Duodenal mucosa (tissue), 2 donors: Measurements from ENCODE around the gene FOXL1.
A peak's percentile ranks its signal among the peaks of the same experiment; 100 is the strongest.
"Not testable (repeated sequence)": the region's sequence is repeated elsewhere in the genome, so short reads cannot be mapped to it uniquely, and the experiment has no call there.

Experiments used
- H3K27ac ChIP-seq: one replicate; pipeline ENCODE4 v1.7.0; 2013; ENCODE audit warnings: low read depth, low read length
- H3K27me3 ChIP-seq, 2 donors: one replicate each; pipeline ENCODE4 v1.7.0; 2013; ENCODE audit warnings: low read length in 2 of 2, control low read depth in 1 of 2; ENCODE audit not compliant: insufficient read depth in 2 of 2, control insufficient read depth in 1 of 2
- H3K36me3 ChIP-seq, 2 donors: one replicate each; pipeline ENCODE4 v1.7.0; 2013; ENCODE audit warnings: low read length in 2 of 2, control low read depth in 1 of 2; ENCODE audit not compliant: insufficient read depth in 2 of 2, control insufficient read depth in 1 of 2
- H3K4me1 ChIP-seq, 2 donors: one replicate each; pipeline ENCODE4 v1.7.0; 2013; ENCODE audit warnings: low read length in 2 of 2, control low read depth in 1 of 2; ENCODE audit not compliant: insufficient read depth in 2 of 2, control insufficient read depth in 1 of 2
- H3K4me3 ChIP-seq, 2 donors: one replicate each; pipeline ENCODE4 v1.7.0; 2013; ENCODE audit warnings: low read length in 2 of 2, low read depth in 1 of 2
- H3K9ac ChIP-seq, 2 donors: one replicate each; pipeline ENCODE4 v1.7.0; 2013; ENCODE audit warnings: low read length in 2 of 2, low read depth in 1 of 2
- H3K9me3 ChIP-seq, 2 donors: one replicate each; pipeline ENCODE4 v1.7.0; 2013; ENCODE audit warnings: low read length in 2 of 2, control low read depth in 1 of 2; ENCODE audit not compliant: control insufficient read depth in 1 of 2

Gene FOXL1

GRCh38 chr16:86580063-86580790 is 1.9 kb downstream of the FOXL1 start:
- peaks cover 3 to 4% of the 10 kb centered on the region in 2 donors for H3K4me1 ChIP-seq
- no peak overlapping the region for H3K9ac ChIP-seq
- H3K4me3 ChIP-seq: peak overlapping the region; percentile 35 to 58
- H3K27ac ChIP-seq: no peak overlapping the region
- no peaks in the 10 kb centered on the region for H3K36me3 ChIP-seq
- peaks cover 36 to 60% of the 10 kb centered on the region in 2 donors for H3K27me3 ChIP-seq
- no peaks in the 10 kb centered on the region for H3K9me3 ChIP-seq

- Histone ChIP-seq H3K9ac (no peak overlapping the region), H3K27ac (no peak overlapping the region), H3K4me3 (no peak overlapping the region), H3K27me3 (peaks cover 34 to 60% of the 10 kb centered on the region in 2 donors), H3K36me3 (no peaks in the 10 kb centered on the region), H3K4me1 (peaks cover 3 to 4% of the 10 kb centered on the region in 2 donors), H3K9me3 (no peaks in the 10 kb centered on the region)
These were observed 2.4 kb downstream of the FOXL1 start for GRCh38 chr16:86580791-86581170.

- no peaks in the 10 kb centered on the region for H3K36me3 ChIP-seq
- H3K27ac ChIP-seq: no peak overlapping the region
- H3K4me1 ChIP-seq: peaks cover 1 to 3% of the 10 kb centered on the region in 2 donors
- no peaks in the 10 kb centered on the region for H3K9me3 ChIP-seq
- H3K27me3 ChIP-seq: peaks cover 31 to 56% of the 10 kb centered on the region in 2 donors
- no peak overlapping the region for H3K9ac ChIP-seq
- H3K4me3 ChIP-seq: no peak overlapping the region
These were observed 3.1 kb downstream of the FOXL1 start for GRCh38 chr16:86581458-86581857.

GRCh38 chr16:86584071-86584685 is 5.8 kb downstream of the FOXL1 start:
- Histone ChIP-seq H3K9me3 (no peaks in the 10 kb centered on the region), H3K9ac (no peak overlapping the region), H3K27ac (no peak overlapping the region), H3K27me3 (peaks cover 8 to 33% of the 10 kb centered on the region in 2 donors), H3K4me3 (no peak overlapping the region), H3K4me1 (peaks cover 0 to 3% of the 10 kb centered on the region in 2 donors), H3K36me3 (no peaks in the 10 kb centered on the region)

DNA sequence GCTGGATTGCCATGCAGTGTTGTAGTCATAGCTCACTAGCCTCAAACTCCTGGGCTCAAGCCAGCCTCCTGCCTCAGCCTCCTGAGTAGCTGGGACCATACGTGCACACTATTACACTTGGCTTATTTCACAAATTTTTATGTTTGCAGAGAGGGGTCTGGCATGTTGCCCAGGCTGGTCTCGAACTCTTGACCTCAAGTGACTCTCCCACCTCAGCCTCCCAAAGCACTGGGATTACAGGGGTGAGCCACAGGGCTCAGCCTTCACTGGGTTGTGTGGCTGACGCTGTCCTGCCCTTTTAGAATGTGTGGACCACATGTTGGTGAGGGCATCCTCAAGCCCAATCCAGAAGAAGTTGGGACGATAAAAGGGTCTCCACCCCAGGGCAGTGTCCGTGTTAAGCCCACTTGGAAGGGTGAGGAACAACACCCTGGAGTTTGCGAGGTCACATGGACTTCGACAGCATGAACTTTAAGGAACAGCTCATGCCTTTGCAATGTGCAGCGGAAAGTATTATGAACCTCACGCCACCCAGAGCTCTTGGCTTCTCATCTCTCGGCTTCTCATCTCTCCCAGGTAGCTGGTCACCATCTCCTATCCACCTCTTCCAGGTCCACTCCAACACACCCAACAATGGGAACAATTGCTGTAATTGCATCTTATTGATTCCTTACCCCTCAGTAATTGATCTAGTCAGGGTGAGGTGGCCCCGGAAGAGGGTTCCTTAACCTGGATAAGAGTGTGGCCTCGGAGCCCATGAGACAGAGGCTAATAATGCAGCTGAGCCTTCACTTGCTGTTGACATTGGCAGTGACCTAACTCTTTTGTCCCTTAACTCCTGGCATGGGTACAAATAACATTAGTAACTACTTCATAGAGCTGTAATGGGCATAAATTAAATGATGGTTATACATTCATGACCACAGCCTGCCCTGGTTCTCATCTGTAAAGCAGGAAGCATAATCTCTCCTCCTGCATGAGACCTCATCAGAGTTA is 6.7 kb downstream of the FOXL1 start:
- H3K4me3 ChIP-seq: no peak overlapping the region
- peaks cover 0 to 3% of the 10 kb centered on the region in 2 donors for H3K4me1 ChIP-seq
- H3K36me3 ChIP-seq: no peaks in the 10 kb centered on the region
- no peak overlapping the region for H3K9ac ChIP-seq
- H3K27ac ChIP-seq: peak overlapping the region; percentile 48
- H3K9me3 ChIP-seq: no peaks in the 10 kb centered on the region
- H3K27me3 ChIP-seq: peaks cover 1 to 25% of the 10 kb centered on the region in 2 donors

GRCh38 chr16:86585821-86586611 is 7.7 kb downstream of the FOXL1 start:
- peaks cover 0 to 3% of the 10 kb centered on the region in 2 donors for H3K4me1 ChIP-seq
- H3K27ac ChIP-seq: peak overlapping the region; percentile 48
- no peaks in the 10 kb centered on the region for H3K9me3 ChIP-seq
- no peaks in the 10 kb centered on the region for H3K36me3 ChIP-seq
- no peak overlapping the region for H3K4me3 ChIP-seq
- peaks cover 0 to 18% of the 10 kb centered on the region in 2 donors for H3K27me3 ChIP-seq
- no peak overlapping the region for H3K9ac ChIP-seq

DNA sequence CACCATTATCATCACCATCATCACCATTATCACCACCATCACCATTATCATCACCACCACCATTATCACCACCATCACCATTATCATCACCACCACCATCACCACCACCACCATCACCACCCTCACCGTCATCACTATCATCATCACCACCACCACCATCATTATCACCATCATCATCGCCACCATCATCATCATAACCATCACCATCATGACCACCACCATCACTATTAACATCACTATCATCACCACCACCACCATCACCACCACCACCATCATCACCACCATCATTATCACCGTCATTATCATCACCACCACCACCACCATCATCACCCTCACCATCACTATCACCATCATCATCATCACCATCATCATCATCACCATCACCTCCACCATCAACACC is 9.1 kb downstream of the FOXL1 start:
- Histone ChIP-seq H3K9me3 (no peaks in the 10 kb centered on the region), H3K9ac (no peak overlapping the region), H3K4me3 (no peak overlapping the region), H3K36me3 (no peaks in the 10 kb centered on the region), H3K4me1 (peaks cover 0 to 3% of the 10 kb centered on the region in 2 donors), H3K27ac (no peak overlapping the region), H3K27me3 (peaks cover 0 to 8% of the 10 kb centered on the region in 2 donors)

GRCh38 chr16:86587955-86588354 is 9.6 kb downstream of the FOXL1 start:
- H3K9ac ChIP-seq, H3K27me3 ChIP-seq, H3K4me1 ChIP-seq, H3K9me3 ChIP-seq, H3K4me3 ChIP-seq, H3K27ac ChIP-seq, H3K36me3 ChIP-seq: not testable (repeated sequence)

DNA sequence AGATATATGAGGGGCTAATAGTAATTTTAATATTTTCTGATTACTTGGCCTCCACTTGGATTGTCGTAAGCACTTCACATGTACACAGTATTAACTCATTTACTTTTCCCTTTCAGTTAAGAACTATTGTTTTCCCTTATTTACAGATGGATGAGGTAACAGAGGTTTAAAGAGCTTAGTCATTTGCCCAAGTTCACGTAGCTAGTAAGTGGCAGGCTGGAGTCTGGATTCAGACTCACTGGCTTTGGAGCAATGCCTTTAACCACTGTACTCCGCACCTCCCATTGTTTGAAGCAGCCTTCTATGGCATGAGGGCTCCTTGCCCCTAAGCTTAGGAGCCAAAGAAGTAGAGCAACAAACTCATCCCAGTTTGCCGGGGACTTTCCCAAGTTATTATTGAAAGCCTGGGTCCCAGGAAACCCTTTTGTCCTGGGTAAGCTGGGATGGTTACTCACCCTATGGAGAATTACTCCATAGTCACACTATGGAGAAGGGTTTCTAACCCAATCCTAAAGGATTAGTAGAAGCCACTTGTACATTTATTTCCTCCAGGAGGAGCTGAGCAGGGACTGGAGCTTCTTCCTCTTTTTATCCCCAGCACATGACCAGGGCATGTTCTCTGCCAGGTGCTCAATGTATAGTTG is 12.3 kb downstream of the FOXL1 start:
- Histone ChIP-seq H3K9ac (no peak overlapping the region), H3K27ac (no peak overlapping the region), H3K27me3 (peaks cover 2 to 5% of the 10 kb centered on the region in 2 donors)

More for the DNA sequence above, 12.3 kb downstream of the FOXL1 start:
- H3K9me3 ChIP-seq: no peaks in the 10 kb centered on the region
- no peaks in the 10 kb centered on the region for H3K36me3 ChIP-seq
- H3K4me3 ChIP-seq: no peak overlapping the region
- H3K4me1 ChIP-seq: no peaks in the 10 kb centered on the region
